WTC11 (cell line): Measurements from ENCODE around the gene TLR7. TPM values are rescaled to one million over a fixed set of nuclear protein-coding genes. Genes with fewer than 3 reads are reported as not detected.

Experiments used
- ATAC-seq: fragments of 200-7000 bp; cut with Tn5 transposase; 2 replicates; pipeline ENCODE4 v1.10.0; 2021; ENCODE audit warnings: mild to moderate bottlenecking, moderate library complexity
- CTCF ChIA-PET: fragments of 300-600 bp; sonication (Branson Sonifier 250); formaldehyde crosslinking; loops from one replicate; lab custom pipeline; 2021; ENCODE audit warnings: antibody characterized with exemption; lab: Charles Lee
- POLR2A ChIA-PET: fragments of 350-600 bp; sonication (Branson Sonifier 250); formaldehyde crosslinking; loops from one replicate; lab custom pipeline; 2021; ENCODE audit warnings: antibody characterized with exemption; lab: Charles Lee
- DNase-seq: peaks from one replicate; pipeline ENCODE4 v3.0.0; 2021; ENCODE audit warnings: low spot score
- H3K27ac Mint-ChIP-seq: 2 replicates; pipeline ENCODE4 v1.8.0; 2021; ENCODE audit warnings: mixed read lengths
- H3K27me3 Mint-ChIP-seq: 2 replicates; pipeline ENCODE4 v1.8.0; 2021; ENCODE audit warnings: low read depth, mild to moderate bottlenecking, moderate library complexity, mixed read lengths
- H3K36me3 Mint-ChIP-seq: 2 replicates; pipeline ENCODE4 v1.8.0; 2021; ENCODE audit warnings: mixed read lengths
- H3K4me1 Mint-ChIP-seq: 2 replicates; pipeline ENCODE4 v1.8.0; 2022; ENCODE audit warnings: mixed read lengths
- H3K4me3 Mint-ChIP-seq: 2 replicates; pipeline ENCODE4 v1.8.0; 2021; ENCODE audit warnings: mild to moderate bottlenecking, moderate library complexity, mixed read lengths
- H3K9me3 Mint-ChIP-seq: 2 replicates; pipeline ENCODE4 v1.8.0; 2021; ENCODE audit warnings: mixed read lengths
- AFF4 ChIP-seq: sonication (generic); formaldehyde crosslinking; IDR thresholded peaks from 2 replicates; pipeline ENCODE4 v1.8.1; 2023; ENCODE audit warnings: mild to moderate bottlenecking, missing genetic modification reagents, borderline replicate concordance
- AR ChIP-seq: fragments of 250-450 bp; sonication (Bioruptor Pico); IDR thresholded peaks from 2 replicates; pipeline ENCODE4 v1.9.0; 2021; ENCODE audit warnings: mild to moderate bottlenecking
- ATF1 ChIP-seq: sonication (generic); formaldehyde crosslinking; IDR thresholded peaks from 2 replicates; pipeline ENCODE4 v1.8.1; 2023; ENCODE audit warnings: mild to moderate bottlenecking, moderate library complexity, missing genetic modification reagents
- CDX4 ChIP-seq: fragments of 250-450 bp; sonication (Bioruptor Pico); IDR thresholded peaks from 2 replicates; pipeline ENCODE4 v1.9.0; 2021; ENCODE audit warnings: moderate library complexity, mild to moderate bottlenecking, inconsistent platforms, borderline replicate concordance
- GABPB1 ChIP-seq: sonication (generic); formaldehyde crosslinking; IDR thresholded peaks from 2 replicates; pipeline ENCODE4 v1.8.1; 2023; ENCODE audit warnings: mild to moderate bottlenecking, missing genetic modification reagents
- HMGXB4 ChIP-seq: sonication (generic); formaldehyde crosslinking; IDR thresholded peaks from 2 replicates; pipeline ENCODE4 v1.8.1; 2023; ENCODE audit warnings: mild to moderate bottlenecking, moderate library complexity, missing genetic modification reagents
- MXD4 ChIP-seq: fragments of 250-450 bp; sonication (Bioruptor Pico); IDR thresholded peaks from 2 replicates; pipeline ENCODE4 v1.8.0; 2021; ENCODE audit warnings: mild to moderate bottlenecking, moderate library complexity, borderline replicate concordance
- NFATC4 ChIP-seq: fragments of 250-450 bp; sonication (Bioruptor Pico); IDR thresholded peaks from 2 replicates; pipeline ENCODE4 v1.9.0; 2021; ENCODE audit warnings: mild to moderate bottlenecking
- OVOL2 ChIP-seq: fragments of 250-450 bp; sonication (Bioruptor Pico); IDR thresholded peaks from 2 replicates; pipeline ENCODE4 v1.9.0; 2021; ENCODE audit warnings: mild to moderate bottlenecking, borderline replicate concordance
- SOX15 ChIP-seq: fragments of 250-450 bp; sonication (Bioruptor Pico); IDR thresholded peaks from 2 replicates; pipeline ENCODE4 v1.9.0; 2021; ENCODE audit warnings: mild to moderate bottlenecking
- ZNF423 ChIP-seq: fragments of 250-450 bp; sonication (Bioruptor Pico); IDR thresholded peaks from 2 replicates; pipeline ENCODE4 v2.1.2; 2022; ENCODE audit warnings: mild to moderate bottlenecking, moderate library complexity
- ZNF512 ChIP-seq: sonication (generic); formaldehyde crosslinking; IDR thresholded peaks from 2 replicates; pipeline ENCODE4 v1.8.1; 2022; ENCODE audit warnings: missing genetic modification reagents, borderline replicate concordance
- ZNF532 ChIP-seq: fragments of 250-450 bp; sonication (Bioruptor Pico); IDR thresholded peaks from 2 replicates; pipeline ENCODE4 v1.9.0; 2021; ENCODE audit warnings: mild to moderate bottlenecking, borderline replicate concordance
- ZNF671 ChIP-seq: fragments of 250-450 bp; sonication (Bioruptor Pico); IDR thresholded peaks from 2 replicates; pipeline ENCODE4 v1.8.0; 2021; ENCODE audit warnings: mild to moderate bottlenecking
- total RNA-seq: library from RNA; stranded (reverse); gene quantifications from 3 replicates; pipeline ENCODE4 v1.2.3, GENCODE V29; 2021
- TF ChIP-seq, protein P1 (sequence below): fragments of 200-600 bp; IDR thresholded peaks from 2 replicates; pipeline ENCODE4 v1.8.0; 2022; ENCODE audit warnings: antibody characterized with exemption
- TF ChIP-seq, protein P2 (sequence below): sonication (generic); formaldehyde crosslinking; IDR thresholded peaks from 2 replicates; pipeline ENCODE4 v1.8.0; 2022; ENCODE audit warnings: mild to moderate bottlenecking, missing genetic modification reagents

TLR7 gene
- total RNA-seq, 1 experiment from 2014 or later = not detected

DNA sequence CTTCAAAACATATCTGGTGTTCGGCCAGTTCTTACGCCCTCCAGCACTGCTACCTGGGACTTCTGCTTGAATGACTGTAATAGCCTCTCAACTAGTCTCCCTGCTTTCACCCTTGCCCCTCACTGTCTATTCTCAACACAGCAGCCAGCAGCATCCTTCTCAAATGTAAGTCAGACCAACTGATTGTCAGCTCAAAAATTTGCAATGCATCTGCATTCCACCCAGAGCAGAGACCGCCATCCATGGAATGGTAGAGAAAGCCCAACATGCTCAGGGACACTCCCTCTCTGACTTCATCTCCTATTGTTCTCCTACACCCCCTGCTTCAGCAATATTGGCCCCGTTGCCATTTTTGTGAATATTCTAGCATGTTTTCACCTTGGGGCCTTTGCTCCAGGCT lies 5.9 kb downstream of the TLR7 start:
- DNase-seq = no peak
- Mint-ChIP-seq H3K27ac (no peak overlapping the region), H3K4me3 (no peak overlapping the region), H3K4me1 (peaks cover 23% of the 10 kb centered on the region), H3K9me3 (peaks cover 4% of the 10 kb centered on the region; the same call in 1 of the 2 replicates), H3K27me3 (no peaks in the 10 kb centered on the region), H3K36me3 (no peaks in the 10 kb centered on the region)
- CTCF ChIA-PET = no interaction called here
- no peak for ATAC-seq
- POLR2A ChIA-PET = no interaction called here
- TF ChIP-seq ZNF423 (CRISPR knock-in tag) = no peak
- TF ChIP-seq AR (CRISPR knock-in tag) = no peak
- TF ChIP-seq, protein P1, sequence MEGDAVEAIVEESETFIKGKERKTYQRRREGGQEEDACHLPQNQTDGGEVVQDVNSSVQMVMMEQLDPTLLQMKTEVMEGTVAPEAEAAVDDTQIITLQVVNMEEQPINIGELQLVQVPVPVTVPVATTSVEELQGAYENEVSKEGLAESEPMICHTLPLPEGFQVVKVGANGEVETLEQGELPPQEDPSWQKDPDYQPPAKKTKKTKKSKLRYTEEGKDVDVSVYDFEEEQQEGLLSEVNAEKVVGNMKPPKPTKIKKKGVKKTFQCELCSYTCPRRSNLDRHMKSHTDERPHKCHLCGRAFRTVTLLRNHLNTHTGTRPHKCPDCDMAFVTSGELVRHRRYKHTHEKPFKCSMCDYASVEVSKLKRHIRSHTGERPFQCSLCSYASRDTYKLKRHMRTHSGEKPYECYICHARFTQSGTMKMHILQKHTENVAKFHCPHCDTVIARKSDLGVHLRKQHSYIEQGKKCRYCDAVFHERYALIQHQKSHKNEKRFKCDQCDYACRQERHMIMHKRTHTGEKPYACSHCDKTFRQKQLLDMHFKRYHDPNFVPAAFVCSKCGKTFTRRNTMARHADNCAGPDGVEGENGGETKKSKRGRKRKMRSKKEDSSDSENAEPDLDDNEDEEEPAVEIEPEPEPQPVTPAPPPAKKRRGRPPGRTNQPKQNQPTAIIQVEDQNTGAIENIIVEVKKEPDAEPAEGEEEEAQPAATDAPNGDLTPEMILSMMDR = no peak
- no peak for TF ChIP-seq MXD4 (CRISPR knock-in tag)
- TF ChIP-seq AFF4 (CRISPR knock-in tag) = no peak

- CTCF ChIA-PET = no interaction called here
- Mint-ChIP-seq H3K27me3 (no peaks in the 10 kb centered on the region), H3K36me3 (no peaks in the 10 kb centered on the region)
- no peak for ATAC-seq
- no peak for TF ChIP-seq OVOL2 (CRISPR knock-in tag)
- no peak for TF ChIP-seq ZNF423 (CRISPR knock-in tag)
- TF ChIP-seq ZNF532 (CRISPR knock-in tag) = no peak
- TF ChIP-seq ZNF512 = no peak
- no peak for TF ChIP-seq GABPB1 (CRISPR knock-in tag)
- TF ChIP-seq, protein P2, sequence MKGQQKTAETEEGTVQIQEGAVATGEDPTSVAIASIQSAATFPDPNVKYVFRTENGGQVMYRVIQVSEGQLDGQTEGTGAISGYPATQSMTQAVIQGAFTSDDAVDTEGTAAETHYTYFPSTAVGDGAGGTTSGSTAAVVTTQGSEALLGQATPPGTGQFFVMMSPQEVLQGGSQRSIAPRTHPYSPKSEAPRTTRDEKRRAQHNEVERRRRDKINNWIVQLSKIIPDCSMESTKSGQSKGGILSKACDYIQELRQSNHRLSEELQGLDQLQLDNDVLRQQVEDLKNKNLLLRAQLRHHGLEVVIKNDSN (CRISPR knock-in tag) = no peak
- TF ChIP-seq SOX15 = no peak
- no peak for TF ChIP-seq CDX4
- TF ChIP-seq ATF1 = no peak
- TF ChIP-seq ZNF671 = no peak
- no peak for TF ChIP-seq HMGXB4 (CRISPR knock-in tag)
- TF ChIP-seq NFATC4 (CRISPR knock-in tag) = no peak
- TF ChIP-seq, all 79 proteins: peak for 0
- Mint-ChIP-seq H3K4me3 (no peak overlapping the region), H3K27ac (no peak overlapping the region), H3K9me3 (no peaks in the 10 kb centered on the region), H3K4me1 (peaks cover 16% of the 10 kb centered on the region)
- no peak for DNase-seq
- POLR2A ChIA-PET = no interaction called here
Measured at GRCh38 chrX:12874581-12874980, 7.7 kb downstream of the TLR7 start.
